ENCODE measurements around the gene EFHB.

EFHB gene

GRCh38 chr3:19954676-19955075 lies 20.7 kb upstream of the EFHB start:
- Histone ChIP-seq H3K4me2 (no peak overlapping the region), H3K36me3 (peaks cover 66 to 91% (median 86%) of the 10 kb centered on the region in 11 experiments), H4K20me1 (peaks cover 48 to 100% (median 93%) of the 10 kb centered on the region in 11 experiments; a peak in 19 of 22 replicates), H3K4me3 (no peak overlapping the region), H3K27me3 (no peaks in the 10 kb centered on the region), H3K9ac (no peak overlapping the region), H3K9me3 (replicated peaks in 1 of 11) (no peaks in the 10 kb centered on the region), H3K4me1 (peaks cover 0 to 32% (median 3%) of the 10 kb centered on the region in 10 experiments; a peak in 15 of 20 replicates), H3K27ac (no peak overlapping the region)
- no peak for TF ChIP-seq Cebpa-rat (IDR thresholded peaks at IDR 0.05)

GRCh38 chr3:19950316-19950715 lies 16.3 kb upstream of the EFHB start:
- H3K27ac ChIP-seq = no peak overlapping the region
- H3K9ac ChIP-seq = peak overlapping the region in 2 of 11 experiments; percentile 99; a peak in 3 of 22 replicates
- peak overlapping the region in 3 of 11 experiments; percentile 79 to 95 (median 94); a peak in 4 of 22 replicates for H3K4me2 ChIP-seq
- H3K27me3 ChIP-seq = no peaks in the 10 kb centered on the region
- H3K4me1 ChIP-seq = peaks cover 15 to 56% (median 26%) of the 10 kb centered on the region in 10 experiments
- H3K4me3 ChIP-seq = no peak overlapping the region
- peaks cover 24 to 79% (median 67%) of the 10 kb centered on the region in 11 experiments; a peak in 19 of 22 replicates for H4K20me1 ChIP-seq
- no peak for TF ChIP-seq Cebpa-rat (IDR thresholded peaks at IDR 0.05)
- H3K36me3 ChIP-seq = peaks cover 45 to 61% (median 51%) of the 10 kb centered on the region in 11 experiments
- H3K9me3 ChIP-seq (replicated peaks in 1 of 11) = no peaks in the 10 kb centered on the region; a peak in 1 of 22 replicates

- peaks cover 10 to 58% (median 47%) of the 10 kb centered on the region in 11 experiments; a peak in 18 of 22 replicates for H4K20me1 ChIP-seq
- H3K27me3 ChIP-seq = no peaks in the 10 kb centered on the region
- H3K36me3 ChIP-seq = peaks cover 24 to 40% (median 30%) of the 10 kb centered on the region in 11 experiments
- no peak for TF ChIP-seq Cebpa-rat (IDR thresholded peaks at IDR 0.05)
- peak overlapping the region; percentile 70 to 95 (median 86) for H3K4me2 ChIP-seq
- peak overlapping the region; percentile 95 to 100 (median 98) for H3K4me3 ChIP-seq
- no peaks in the 10 kb centered on the region; a peak in 1 of 22 replicates for H3K9me3 ChIP-seq (replicated peaks in 1 of 11)
- H3K27ac ChIP-seq = peak overlapping the region; percentile 83 to 99 (median 91)
- H3K9ac ChIP-seq = peak overlapping the region; percentile 88 to 99 (median 91)
- peaks cover 15 to 56% (median 26%) of the 10 kb centered on the region in 10 experiments for H3K4me1 ChIP-seq
Measured at GRCh38 chr3:19948226-19948591, 14.2 kb upstream of the EFHB start.

- Histone ChIP-seq H3K27ac (peak overlapping the region; percentile 83 to 99 (median 91)), H3K4me1 (peaks cover 15 to 55% (median 26%) of the 10 kb centered on the region in 10 experiments), H3K4me2 (peak overlapping the region; percentile 70 to 95 (median 86)), H3K36me3 (peaks cover 19 to 35% (median 24%) of the 10 kb centered on the region in 11 experiments), H3K4me3 (peak overlapping the region; percentile 95 to 100 (median 98)), H3K9ac (peak overlapping the region; percentile 88 to 99 (median 91)), H3K27me3 (no peaks in the 10 kb centered on the region), H4K20me1 (peaks cover 10 to 53% (median 42%) of the 10 kb centered on the region in 11 experiments; a peak in 18 of 22 replicates), H3K9me3 (replicated peaks in 1 of 11) (peaks cover 0 to 2% (median 0%) of the 10 kb centered on the region in 11 experiments; a peak in 2 of 22 replicates)
- TF ChIP-seq Cebpa-rat (IDR thresholded peaks at IDR 0.05) = no peak
Measured at GRCh38 chr3:19947549-19948225, 13.7 kb upstream of the EFHB start.

- peak within 1 kb of the TSS; percentile 88 to 99 (median 91) for H3K9ac ChIP-seq
- H3K4me2 ChIP-seq = peak within 1 kb of the TSS; percentile 70 to 95 (median 86)
- H3K27me3 ChIP-seq = no peaks in the 10 kb centered on the region
- peaks cover 0 to 3% (median 0%) of the 10 kb centered on the region in 11 experiments; a peak in 2 of 22 replicates for H3K9me3 ChIP-seq (replicated peaks in 1 of 11)
- TF ChIP-seq Cebpa-rat (IDR thresholded peaks at IDR 0.05) = no peak
- H3K4me3 ChIP-seq = peak within 1 kb of the TSS; percentile 95 to 100 (median 98)
- peaks cover 10 to 46% (median 35%) of the 10 kb centered on the region in 11 experiments; a peak in 18 of 22 replicates for H4K20me1 ChIP-seq
- peak within 1 kb of the TSS; percentile 83 to 99 (median 91) for H3K27ac ChIP-seq
- peaks cover 15 to 48% (median 26%) of the 10 kb centered on the region in 10 experiments for H3K4me1 ChIP-seq
- peaks cover 13 to 28% (median 17%) of the 10 kb centered on the region in 11 experiments for H3K36me3 ChIP-seq
Measured at GRCh38 chr3:19946832-19947548, 13.0 kb upstream of the EFHB start, which contains the start of gene RAB5A. Gene RAB5A (plus strand): TSS chr3:19947097. CDS start chr3:19950899, 3,802 bp downstream.

- Histone ChIP-seq H3K4me2 (peak overlapping the region; percentile 59 to 88 (median 79)), H3K36me3 (peaks cover 6 to 20% (median 10%) of the 10 kb centered on the region in 11 experiments; a peak in 16 of 22 replicates), H3K4me3 (peak overlapping the region; percentile 95 to 100 (median 98))
Measured at GRCh38 chr3:19945969-19946831, 12.2 kb upstream of the EFHB start.

GRCh38 chr3:19945534-19945933 lies 11.5 kb upstream of the EFHB start:
- Histone ChIP-seq H3K27me3 (no peaks in the 10 kb centered on the region), H4K20me1 (peaks cover 10 to 33% (median 21%) of the 10 kb centered on the region in 11 experiments; a peak in 18 of 22 replicates), H3K9ac (no peak overlapping the region), H3K4me1 (peaks cover 15 to 33% (median 25%) of the 10 kb centered on the region in 10 experiments), H3K27ac (no peak overlapping the region), H3K4me2 (peak overlapping the region in 8 of 11 experiments; percentile 59 to 88 (median 78); a peak in 9 of 22 replicates), H3K4me3 (0 out of 20 replicates have a peak overlapping the region, but pooled peaks of 1 of the 10 experiments have one; percentile 100), H3K9me3 (replicated peaks in 1 of 11) (peaks cover 0 to 3% (median 0%) of the 10 kb centered on the region in 11 experiments; a peak in 2 of 22 replicates), H3K36me3 (peaks cover 0 to 14% (median 3%) of the 10 kb centered on the region in 11 experiments; a peak in 11 of 22 replicates)
- TF ChIP-seq Cebpa-rat (IDR thresholded peaks at IDR 0.05) = no peak

More at GRCh38 chr3:19945969-19946831, 12.2 kb upstream of the EFHB start:
- H3K9ac ChIP-seq = peak overlapping the region; percentile 88 to 99 (median 91)
- H4K20me1 ChIP-seq = peaks cover 10 to 38% (median 28%) of the 10 kb centered on the region in 11 experiments; a peak in 18 of 22 replicates
- H3K27ac ChIP-seq = peak overlapping the region; percentile 83 to 99 (median 91)
- peaks cover 0 to 3% (median 0%) of the 10 kb centered on the region in 11 experiments; a peak in 2 of 22 replicates for H3K9me3 ChIP-seq (replicated peaks in 1 of 11)
- peaks cover 15 to 40% (median 25%) of the 10 kb centered on the region in 10 experiments for H3K4me1 ChIP-seq
- no peaks in the 10 kb centered on the region for H3K27me3 ChIP-seq
- TF ChIP-seq Cebpa-rat (IDR thresholded peaks at IDR 0.05) = no peak

GRCh38 chr3:19940643-19941042 lies 6.6 kb upstream of the EFHB start:
- TF ChIP-seq Cebpa-rat (IDR thresholded peaks at IDR 0.05) = no peak

More at GRCh38 chr3:19940643-19941042, 6.6 kb upstream of the EFHB start:
- Histone ChIP-seq H3K36me3 (no peaks in the 10 kb centered on the region), H3K9ac (no peak overlapping the region), H3K4me2 (no peak overlapping the region), H3K4me3 (no peak overlapping the region), H3K4me1 (peaks cover 0 to 4% (median 0%) of the 10 kb centered on the region in 10 experiments; a peak in 2 of 20 replicates), H3K27ac (no peak overlapping the region), H3K9me3 (replicated peaks in 1 of 11) (peaks cover 0 to 3% (median 0%) of the 10 kb centered on the region in 11 experiments; a peak in 2 of 22 replicates), H3K27me3 (no peaks in the 10 kb centered on the region), H4K20me1 (no peaks in the 10 kb centered on the region)
